BLaER1 (cell line): Measurements from ENCODE around the gene CHRM5.
"Not testable (repeated sequence)": the region's sequence is repeated elsewhere in the genome, so short reads cannot be mapped to it uniquely, and the experiment has no call there.

Source experiments
- H3K27ac ChIP-seq: shearing (Covaris generic); formaldehyde crosslinking; 2 replicates; pipeline ENCODE4 v1.8.1; 2022
- H3K27me3 ChIP-seq: shearing (Covaris generic); formaldehyde crosslinking; 2 replicates; pipeline ENCODE4 v1.8.1; 2022
- H3K36me3 ChIP-seq: shearing (Covaris generic); formaldehyde crosslinking; 2 replicates; pipeline ENCODE4 v1.8.1; 2022
- H3K4me1 ChIP-seq: shearing (Covaris generic); formaldehyde crosslinking; 2 replicates; pipeline ENCODE4 v1.8.1; 2022
- H3K4me2 ChIP-seq: shearing (Covaris generic); formaldehyde crosslinking; 2 replicates; pipeline ENCODE4 v1.8.1; 2022
- H3K4me3 ChIP-seq: shearing (Covaris generic); formaldehyde crosslinking; 2 replicates; pipeline ENCODE4 v1.8.1; 2022
- H3K9ac ChIP-seq: shearing (Covaris generic); formaldehyde crosslinking; 2 replicates; pipeline ENCODE4 v1.8.1; 2022
- H3K9me3 ChIP-seq: shearing (Covaris generic); formaldehyde crosslinking; 2 replicates; pipeline ENCODE4 v1.8.1; 2022
- H4K20me1 ChIP-seq: shearing (Covaris generic); formaldehyde crosslinking; 2 replicates; pipeline ENCODE4 v1.8.1; 2022
- Cebpa-rat ChIP-seq: shearing (Covaris generic); IDR thresholded peaks from 2 replicates; pipeline ENCODE4 v1.8.1; 2022

CHRM5 gene

GRCh38 chr15:33985751-33986150, 17.5 kb downstream of the CHRM5 start:
- H3K27me3 ChIP-seq, result no peaks in the 10 kb centered on the region
- no peaks in the 10 kb centered on the region for H3K4me1 ChIP-seq
- no peaks in the 10 kb centered on the region for H3K9me3 ChIP-seq
- H3K36me3 ChIP-seq, result no peaks in the 10 kb centered on the region
- no peak overlapping the region for H3K9ac ChIP-seq
- TF ChIP-seq Cebpa-rat, result no peak
- no peaks in the 10 kb centered on the region for H4K20me1 ChIP-seq
- H3K4me2 ChIP-seq, result no peak overlapping the region
- no peak overlapping the region for H3K4me3 ChIP-seq
- H3K27ac ChIP-seq, result no peak overlapping the region

DNA sequence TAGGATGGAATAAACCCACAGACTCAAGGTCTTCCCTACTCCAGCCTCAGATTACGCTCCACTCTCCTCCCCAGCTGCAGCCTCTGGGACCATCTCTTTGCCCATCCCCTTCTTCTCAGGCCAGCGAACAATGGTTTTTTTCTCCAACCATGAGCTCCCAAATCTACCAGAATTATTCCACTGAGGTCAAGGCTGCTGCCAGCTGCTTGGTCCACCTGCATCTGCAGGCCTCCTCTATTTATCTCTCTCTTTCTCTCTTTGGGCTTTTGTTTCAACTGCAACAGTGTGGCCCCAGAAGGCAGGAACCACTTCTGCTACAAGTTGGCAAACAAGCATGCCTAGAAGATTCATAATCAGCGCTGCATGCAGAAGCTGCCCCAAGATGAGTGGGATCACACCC, 19.1 kb downstream of the CHRM5 start:
- Histone ChIP-seq H3K4me1 (no peaks in the 10 kb centered on the region), H4K20me1 (no peaks in the 10 kb centered on the region), H3K4me3 (no peak overlapping the region), H3K9me3 (no peaks in the 10 kb centered on the region), H3K27me3 (no peaks in the 10 kb centered on the region), H3K27ac (no peak overlapping the region), H3K9ac (no peak overlapping the region), H3K4me2 (no peak overlapping the region), H3K36me3 (no peaks in the 10 kb centered on the region)
- TF ChIP-seq Cebpa-rat, result no peak

- H3K4me2 ChIP-seq, result no peak overlapping the region
These were observed 20.1 kb downstream of the CHRM5 start for GRCh38 chr15:33988384-33988783.

GRCh38 chr15:33994005-33994615, 25.8 kb downstream of the CHRM5 start:
- Histone ChIP-seq H3K27me3 (no peaks in the 10 kb centered on the region), H3K4me2 (no peak overlapping the region), H3K9me3 (no peaks in the 10 kb centered on the region), H3K4me3 (no peak overlapping the region), H3K9ac (no peak overlapping the region), H3K27ac (no peak overlapping the region), H3K4me1 (no peaks in the 10 kb centered on the region), H3K36me3 (no peaks in the 10 kb centered on the region), H4K20me1 (no peaks in the 10 kb centered on the region)
- no peak for TF ChIP-seq Cebpa-rat

More at GRCh38 chr15:33988384-33988783, 20.1 kb downstream of the CHRM5 start:
- Histone ChIP-seq H3K27me3 (no peaks in the 10 kb centered on the region), H3K36me3 (no peaks in the 10 kb centered on the region), H3K9me3 (no peaks in the 10 kb centered on the region), H3K4me3 (no peak overlapping the region), H3K4me1 (no peaks in the 10 kb centered on the region), H4K20me1 (no peaks in the 10 kb centered on the region), H3K9ac (no peak overlapping the region), H3K27ac (no peak overlapping the region)
- no peak for TF ChIP-seq Cebpa-rat

DNA sequence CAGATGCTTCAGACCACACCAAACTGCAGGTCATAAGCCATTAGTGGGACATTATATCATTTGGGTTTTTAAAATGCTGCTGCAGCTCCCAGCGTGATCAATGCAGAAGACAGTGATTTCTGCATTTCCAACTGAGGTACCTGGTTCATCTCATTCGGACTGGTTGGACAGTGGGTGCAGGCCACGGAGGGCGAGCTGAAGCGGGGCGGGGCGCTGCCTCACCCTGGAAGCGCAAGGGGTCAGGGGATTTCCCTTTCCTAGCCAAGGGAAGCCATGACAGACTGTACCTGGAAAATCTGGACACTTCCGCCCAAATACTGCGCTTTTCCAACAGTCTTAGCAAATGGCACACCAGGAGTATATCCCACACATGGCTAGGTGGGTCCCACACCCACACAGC, 27.4 kb downstream of the CHRM5 start:
- not testable (repeated sequence) for H3K36me3 ChIP-seq, H3K27me3 ChIP-seq, H3K4me3 ChIP-seq, H3K4me1 ChIP-seq, H3K9me3 ChIP-seq, H3K27ac ChIP-seq, H3K9ac ChIP-seq, H3K4me2 ChIP-seq, H4K20me1 ChIP-seq

DNA sequence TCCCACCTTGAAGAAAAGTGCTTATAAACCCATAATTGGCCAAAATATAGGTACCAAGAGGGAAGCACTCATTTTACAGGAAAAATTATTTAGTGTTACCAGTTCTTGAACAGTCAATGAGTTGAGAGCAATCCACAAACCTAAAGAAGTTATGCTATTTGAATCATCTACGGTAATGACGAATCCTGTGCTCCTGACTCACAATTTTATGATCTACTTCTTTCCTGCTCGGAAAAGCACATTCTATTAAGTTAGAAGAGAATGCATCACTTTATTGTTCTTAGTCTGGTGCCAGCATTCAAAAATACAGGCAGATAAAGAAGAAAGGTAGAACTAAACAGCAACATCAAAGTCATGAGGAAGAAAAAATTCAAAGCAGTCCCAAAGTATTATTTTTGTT, 33.2 kb downstream of the CHRM5 start:
- Histone ChIP-seq H3K36me3 (no peaks in the 10 kb centered on the region), H3K4me3 (no peak overlapping the region), H3K9ac (no peak overlapping the region), H4K20me1 (no peaks in the 10 kb centered on the region), H3K9me3 (no peaks in the 10 kb centered on the region), H3K27me3 (no peaks in the 10 kb centered on the region), H3K4me2 (no peak overlapping the region), H3K27ac (no peak overlapping the region), H3K4me1 (no peaks in the 10 kb centered on the region)
- no peak for TF ChIP-seq Cebpa-rat

- Histone ChIP-seq H3K4me3 (no peak overlapping the region), H3K27ac (no peak overlapping the region), H3K36me3 (no peaks in the 10 kb centered on the region), H4K20me1 (no peaks in the 10 kb centered on the region), H3K9me3 (no peaks in the 10 kb centered on the region), H3K27me3 (no peaks in the 10 kb centered on the region), H3K4me2 (no peak overlapping the region), H3K4me1 (no peaks in the 10 kb centered on the region), H3K9ac (no peak overlapping the region)
- no peak for TF ChIP-seq Cebpa-rat
These were observed 38.1 kb downstream of the CHRM5 start for GRCh38 chr15:34006381-34006780.

GRCh38 chr15:34009656-34010055, 41.4 kb downstream of the CHRM5 start:
- no peak overlapping the region for H3K4me2 ChIP-seq
- no peaks in the 10 kb centered on the region for H3K27me3 ChIP-seq
- H3K27ac ChIP-seq, result no peak overlapping the region
- no peak for TF ChIP-seq Cebpa-rat
- no peaks in the 10 kb centered on the region for H4K20me1 ChIP-seq
- H3K4me3 ChIP-seq, result no peak overlapping the region
- H3K4me1 ChIP-seq, result no peaks in the 10 kb centered on the region
- H3K9me3 ChIP-seq, result no peaks in the 10 kb centered on the region
- no peaks in the 10 kb centered on the region for H3K36me3 ChIP-seq
- no peak overlapping the region for H3K9ac ChIP-seq

DNA sequence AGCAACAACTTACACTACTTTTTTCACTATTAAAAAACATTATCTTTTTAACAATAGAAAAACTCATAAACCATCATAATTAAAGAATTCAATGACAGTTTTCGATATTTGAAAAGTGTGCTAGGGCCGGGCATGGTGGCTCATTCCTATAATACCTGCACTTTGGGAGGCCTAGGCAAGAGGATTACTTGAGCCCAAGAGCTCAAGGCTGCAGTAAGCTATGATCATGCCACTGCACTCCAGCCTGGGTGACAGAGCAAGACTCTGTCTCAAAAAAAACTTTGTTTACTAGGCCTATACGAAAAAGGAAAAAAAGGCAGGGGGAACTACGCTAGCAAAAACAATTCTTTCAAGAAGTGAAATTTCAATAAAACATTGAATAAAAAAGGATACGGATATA, 42.6 kb downstream of the CHRM5 start:
- H4K20me1 ChIP-seq, result no peaks in the 10 kb centered on the region
- no peaks in the 10 kb centered on the region for H3K27me3 ChIP-seq
- H3K36me3 ChIP-seq, result no peaks in the 10 kb centered on the region
- H3K9ac ChIP-seq, result no peak overlapping the region
- no peak for TF ChIP-seq Cebpa-rat
- H3K9me3 ChIP-seq, result no peaks in the 10 kb centered on the region
- H3K4me2 ChIP-seq, result no peak overlapping the region
- no peaks in the 10 kb centered on the region for H3K4me1 ChIP-seq
- no peak overlapping the region for H3K4me3 ChIP-seq
- H3K27ac ChIP-seq, result no peak overlapping the region

GRCh38 chr15:34011481-34011880, 43.2 kb downstream of the CHRM5 start:
- Histone ChIP-seq H3K4me2 (no peak overlapping the region), H3K9me3 (no peaks in the 10 kb centered on the region), H3K4me3 (no peak overlapping the region), H3K9ac (no peak overlapping the region), H4K20me1 (no peaks in the 10 kb centered on the region), H3K27me3 (no peaks in the 10 kb centered on the region), H3K27ac (no peak overlapping the region), H3K36me3 (no peaks in the 10 kb centered on the region), H3K4me1 (no peaks in the 10 kb centered on the region)
- TF ChIP-seq Cebpa-rat, result no peak

GRCh38 chr15:34012461-34013028, 44.2 kb downstream of the CHRM5 start:
- Histone ChIP-seq H3K4me3 (no peak overlapping the region), H3K9ac (no peak overlapping the region), H3K27ac (no peak overlapping the region), H3K27me3 (no peaks in the 10 kb centered on the region), H3K9me3 (no peaks in the 10 kb centered on the region), H4K20me1 (no peaks in the 10 kb centered on the region), H3K4me1 (no peaks in the 10 kb centered on the region), H3K36me3 (no peaks in the 10 kb centered on the region), H3K4me2 (no peak overlapping the region)
- TF ChIP-seq Cebpa-rat, result no peak
